ENCODE data around the gene PPP1R1C. TPM values are rescaled to one million over a fixed set of nuclear protein-coding genes. Genes with fewer than 3 reads are reported as not detected.

PPP1R1C gene
- total and polyA plus RNA-seq, 2 of the 13 experiments (the other 11 are each of a cell fraction or from before 2014, with no cell fraction given), result 1.5 to 3.5 TPM

- Histone ChIP-seq H3K36me3 (replicated peaks in 1 of 2; ENCODE audit: control insufficient read depth in 1 of 2, insufficient read depth in 2 of 2, low read length in 2 of 2) (no peaks in the 10 kb centered on the region), H4K20me1 (ENCODE audit: insufficient read depth, low read length) (no peaks in the 10 kb centered on the region), H3K4me3 (replicated peaks in 1 of 3; ENCODE audit: insufficient read depth in 1 of 3, low read depth in 2 of 3, low read length in 3 of 3) (no peak overlapping the region), H3K79me2 (ENCODE audit: insufficient read depth, low read length) (no peaks in the 10 kb centered on the region), H3K9me3 (ENCODE audit: low read length) (no peaks in the 10 kb centered on the region), H2AFZ (ENCODE audit: low read length) (no peak overlapping the region), H3K4me2 (ENCODE audit: low read depth, low read length) (no peak overlapping the region), H3K9ac (ENCODE audit: insufficient read depth, low read depth, low read length) (no peak overlapping the region), H3K4me1 (ENCODE audit: insufficient read depth, low read length) (peaks cover 4% of the 10 kb centered on the region), H3K27ac (ENCODE audit: extremely low read length, insufficient read depth, low read length) (no peak overlapping the region), H3K27me3 (ENCODE audit: control insufficient read depth in 1 of 2, insufficient read depth in 2 of 2, low read length in 2 of 2) (no peaks in the 10 kb centered on the region)
- BruUV-seq (replicated peaks), result no TSS peak
- in situ Hi-C loops (cut with HindIII; ENCODE audit: extremely low pct_ligation_motif_present, low pct_unique_long_range_greater_than_20kb) (no loop called here), intact Hi-C loops (cut with micrococcal nuclease; ENCODE audit: unreplicated experiment) (no loop called here)
- ChIA-PET CTCF (ENCODE audit: low intra/inter-chr PET ratio, low total read pairs) (no interaction called here), POLR2A (no interaction called here)
- FAIRE-seq (no peak), DNase-seq (ENCODE audit: low spot score) (no peak), ATAC-seq (no peak)
- TF ChIP-seq ZNF343 (CRISPR knock-in tag; IDR thresholded peaks at IDR 0.05) (no peak), PAWR (CRISPR knock-in tag; IDR thresholded peaks at IDR 0.05; ENCODE audit: borderline replicate concordance) (no peak), ZNF788 (CRISPR knock-in tag; IDR thresholded peaks at IDR 0.05; ENCODE audit: borderline replicate concordance) (no peak), ZNF512B (CRISPR knock-in tag; IDR thresholded peaks at IDR 0.05; ENCODE audit: borderline replicate concordance) (no peak), ZNF234 (CRISPR knock-in tag; conservative IDR thresholded peaks at IDR 0.05) (no peak), ZNF441 (CRISPR knock-in tag; IDR thresholded peaks at IDR 0.05; ENCODE audit: borderline replicate concordance) (no peak), HMGXB3 (CRISPR knock-in tag; IDR thresholded peaks at IDR 0.05; ENCODE audit: borderline replicate concordance) (no peak), HDAC1 (CRISPR knock-in tag; IDR thresholded peaks at IDR 0.05) (no peak), ZNF644 (CRISPR knock-in tag; IDR thresholded peaks at IDR 0.05; ENCODE audit: low read depth) (no peak)
- 47% methylated on average over 2 of the region's 2 CpGs for WGBS (ENCODE audit: low lambda C conversion rate)
Measured at GRCh38 chr2:181937473-181937872, 48.2 kb upstream of the PPP1R1C start.
